Measurements from ENCODE around the gene ZFAND4. TPM values are rescaled to one million over a fixed set of nuclear protein-coding genes. Genes with fewer than 3 reads are reported as not detected.
"Not testable (repeated sequence)": the region's sequence is repeated elsewhere in the genome, so short reads cannot be mapped to it uniquely, and the experiment has no call there.

ZFAND4 gene
- total RNA-seq, 1 donor = 10.9 TPM

- not testable (repeated sequence) for H3K27ac ChIP-seq (ENCODE audit: low read depth, low read length); H4K20me1 ChIP-seq (ENCODE audit: insufficient read depth, low read length); H3K4me1 ChIP-seq (ENCODE audit: insufficient read depth, low read length); H3K9me3 ChIP-seq (ENCODE audit: low read depth, low read length); H3K36me3 ChIP-seq (ENCODE audit: insufficient read depth, low read length); H3K79me2 ChIP-seq (ENCODE audit: insufficient read depth, low read length); H2AFZ ChIP-seq (ENCODE audit: low read length); H3K4me2 ChIP-seq (ENCODE audit: insufficient read depth, low read length)
- Histone ChIP-seq H3K27me3 (ENCODE audit: insufficient read depth, low read length) (peaks cover 20% of the 10 kb centered on the region), H3K4me3 (ENCODE audit: insufficient read depth, low read length) (peak overlapping the region; percentile 28)
- peak; percentile 30 for DNase-seq (ENCODE audit: insufficient read length, low spot score, missing footprints)
Measured at GRCh38 chr10:45600337-45601253, 72.0 kb downstream of the ZFAND4 start.

DNA sequence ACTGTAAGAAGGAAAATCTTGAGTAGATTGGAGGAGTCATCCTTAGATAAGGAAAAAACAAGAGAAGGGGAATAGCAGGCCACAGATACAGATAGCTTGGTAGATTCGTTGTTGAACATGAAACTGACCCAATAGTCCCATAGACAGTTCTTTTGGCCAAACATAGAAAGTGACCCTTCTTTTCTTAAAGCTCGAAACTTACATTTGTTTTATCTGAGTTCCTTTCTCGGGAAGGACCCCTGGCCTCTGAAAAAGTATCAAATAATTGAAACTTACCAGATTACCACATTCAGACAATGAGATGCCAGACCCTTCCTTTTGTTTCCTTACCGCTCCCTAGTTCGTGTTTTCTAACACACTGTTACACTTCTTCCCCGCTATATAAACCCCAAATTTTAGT lies 72.9 kb downstream of the ZFAND4 start:
- no peaks in the 10 kb centered on the region for H3K9me3 ChIP-seq (ENCODE audit: low read depth, low read length)
- H3K27me3 ChIP-seq (ENCODE audit: insufficient read depth, low read length) = peaks cover 20% of the 10 kb centered on the region
- no peak overlapping the region for H3K27ac ChIP-seq (ENCODE audit: low read depth, low read length)
- H2AFZ ChIP-seq (ENCODE audit: low read length) = no peak overlapping the region
- peaks cover 5% of the 10 kb centered on the region for H3K4me1 ChIP-seq (ENCODE audit: insufficient read depth, low read length)
- H3K4me3 ChIP-seq (ENCODE audit: insufficient read depth, low read length) = no peak overlapping the region
- H4K20me1 ChIP-seq (ENCODE audit: insufficient read depth, low read length) = no peaks in the 10 kb centered on the region
- peak; percentile 60 for DNase-seq (ENCODE audit: insufficient read length, low spot score, missing footprints)
- no peaks in the 10 kb centered on the region for H3K79me2 ChIP-seq (ENCODE audit: insufficient read depth, low read length)
- TF ChIP-seq, protein P1, sequence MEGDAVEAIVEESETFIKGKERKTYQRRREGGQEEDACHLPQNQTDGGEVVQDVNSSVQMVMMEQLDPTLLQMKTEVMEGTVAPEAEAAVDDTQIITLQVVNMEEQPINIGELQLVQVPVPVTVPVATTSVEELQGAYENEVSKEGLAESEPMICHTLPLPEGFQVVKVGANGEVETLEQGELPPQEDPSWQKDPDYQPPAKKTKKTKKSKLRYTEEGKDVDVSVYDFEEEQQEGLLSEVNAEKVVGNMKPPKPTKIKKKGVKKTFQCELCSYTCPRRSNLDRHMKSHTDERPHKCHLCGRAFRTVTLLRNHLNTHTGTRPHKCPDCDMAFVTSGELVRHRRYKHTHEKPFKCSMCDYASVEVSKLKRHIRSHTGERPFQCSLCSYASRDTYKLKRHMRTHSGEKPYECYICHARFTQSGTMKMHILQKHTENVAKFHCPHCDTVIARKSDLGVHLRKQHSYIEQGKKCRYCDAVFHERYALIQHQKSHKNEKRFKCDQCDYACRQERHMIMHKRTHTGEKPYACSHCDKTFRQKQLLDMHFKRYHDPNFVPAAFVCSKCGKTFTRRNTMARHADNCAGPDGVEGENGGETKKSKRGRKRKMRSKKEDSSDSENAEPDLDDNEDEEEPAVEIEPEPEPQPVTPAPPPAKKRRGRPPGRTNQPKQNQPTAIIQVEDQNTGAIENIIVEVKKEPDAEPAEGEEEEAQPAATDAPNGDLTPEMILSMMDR (IDR thresholded peaks at IDR 0.05; ENCODE audit: extremely low read depth, low read depth, low read length) = no peak
- no peak overlapping the region for H3K4me2 ChIP-seq (ENCODE audit: insufficient read depth, low read length)
- no peaks in the 10 kb centered on the region for H3K36me3 ChIP-seq (ENCODE audit: insufficient read depth, low read length)

GRCh38 chr10:45599021-45599603 lies 73.5 kb downstream of the ZFAND4 start:
- H3K9me3 ChIP-seq (ENCODE audit: low read depth, low read length) = no peaks in the 10 kb centered on the region
- H4K20me1 ChIP-seq (ENCODE audit: insufficient read depth, low read length) = no peaks in the 10 kb centered on the region
- no peak overlapping the region for H3K4me2 ChIP-seq (ENCODE audit: insufficient read depth, low read length)
- peaks cover 20% of the 10 kb centered on the region for H3K27me3 ChIP-seq (ENCODE audit: insufficient read depth, low read length)
- H3K4me1 ChIP-seq (ENCODE audit: insufficient read depth, low read length) = peaks cover 5% of the 10 kb centered on the region
- DNase-seq (ENCODE audit: insufficient read length, low spot score, missing footprints) = no peak
- H2AFZ ChIP-seq (ENCODE audit: low read length) = no peak overlapping the region
- TF ChIP-seq, protein P1 (IDR thresholded peaks at IDR 0.05; ENCODE audit: extremely low read depth, low read depth, low read length) = no peak
- no peaks in the 10 kb centered on the region for H3K36me3 ChIP-seq (ENCODE audit: insufficient read depth, low read length)
- no peak overlapping the region for H3K4me3 ChIP-seq (ENCODE audit: insufficient read depth, low read length)
- H3K79me2 ChIP-seq (ENCODE audit: insufficient read depth, low read length) = peaks cover 1% of the 10 kb centered on the region
- no peak overlapping the region for H3K27ac ChIP-seq (ENCODE audit: low read depth, low read length)

DNA sequence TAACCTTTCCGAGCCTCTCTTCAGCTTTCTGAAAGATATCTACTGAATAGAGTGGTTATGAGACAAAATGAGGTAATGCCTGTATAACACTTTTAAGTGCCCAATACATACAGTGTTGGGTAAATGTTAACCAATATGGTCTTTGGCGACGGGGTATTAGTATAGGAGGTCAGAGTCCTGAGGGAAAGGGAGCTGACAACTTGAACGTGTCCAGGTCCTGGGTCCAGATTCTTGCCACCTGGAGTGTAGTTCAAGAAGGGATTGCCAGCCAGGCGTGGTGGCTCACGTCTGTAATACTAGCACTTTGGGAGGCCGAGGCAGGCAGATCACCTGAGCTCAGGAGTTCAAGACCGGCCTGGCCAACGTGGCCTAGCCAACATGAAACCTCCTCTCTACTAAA lies 76.0 kb downstream of the ZFAND4 start:
- no peak overlapping the region for H2AFZ ChIP-seq (ENCODE audit: low read length)
- TF ChIP-seq, protein P1 (IDR thresholded peaks at IDR 0.05; ENCODE audit: extremely low read depth, low read depth, low read length) = no peak

More for the DNA sequence above, 76.0 kb downstream of the ZFAND4 start:
- Histone ChIP-seq H3K36me3 (ENCODE audit: insufficient read depth, low read length) (no peaks in the 10 kb centered on the region), H3K4me2 (ENCODE audit: insufficient read depth, low read length) (no peak overlapping the region), H3K4me1 (ENCODE audit: insufficient read depth, low read length) (peaks cover 19% of the 10 kb centered on the region), H3K27me3 (ENCODE audit: insufficient read depth, low read length) (peaks cover 20% of the 10 kb centered on the region), H3K79me2 (ENCODE audit: insufficient read depth, low read length) (peaks cover 16% of the 10 kb centered on the region), H4K20me1 (ENCODE audit: insufficient read depth, low read length) (no peaks in the 10 kb centered on the region), H3K27ac (ENCODE audit: low read depth, low read length) (no peak overlapping the region), H3K9me3 (ENCODE audit: low read depth, low read length) (no peaks in the 10 kb centered on the region), H3K4me3 (ENCODE audit: insufficient read depth, low read length) (no peak overlapping the region)
- DNase-seq (ENCODE audit: insufficient read length, low spot score, missing footprints) = no peak

Measured in osteoblast (primary cell).